HG02884 (cell line): ENCODE results near the gene SLC22A7.
"Not testable (repeated sequence)": the region's sequence is repeated elsewhere in the genome, so short reads cannot be mapped to it uniquely, and the experiment has no call there.

ENCODE experiments used
- ATAC-seq: cut with Tn5 transposase; IDR thresholded peaks from one replicate; pipeline ENCODE4 v1.9.1; 2021; ENCODE audit warnings: mild to moderate bottlenecking, moderate library complexity; ENCODE audit not compliant: unreplicated experiment

Gene SLC22A7

GRCh38 chr6:43299338-43300293 is 1.6 kb downstream of the SLC22A7 start:
- ATAC-seq = no peak

GRCh38 chr6:43301081-43301870 is 3.2 kb downstream of the SLC22A7 start:
- no peak for ATAC-seq

GRCh38 chr6:43302126-43302525 is 4.1 kb downstream of the SLC22A7 start:
- no peak for ATAC-seq

GRCh38 chr6:43303006-43303405 is 4.9 kb downstream of the SLC22A7 start:
- ATAC-seq = not testable (repeated sequence)

GRCh38 chr6:43303751-43304331 is 5.8 kb downstream of the SLC22A7 start:
- ATAC-seq = no peak

- ATAC-seq = no peak
Observed at GRCh38 chr6:43304361-43304760, 6.3 kb downstream of the SLC22A7 start.

GRCh38 chr6:43304882-43305281 is 6.8 kb downstream of the SLC22A7 start:
- ATAC-seq = no peak

- ATAC-seq = no peak
Observed at GRCh38 chr6:43306086-43306485, 8.0 kb downstream of the SLC22A7 start.

GRCh38 chr6:43307451-43308100 is 9.5 kb downstream of the SLC22A7 start:
- no peak for ATAC-seq

- ATAC-seq = no peak
Observed at GRCh38 chr6:43308101-43308989, 10.3 kb downstream of the SLC22A7 start, which contains the start of gene CRIP3. Gene CRIP3, minus strand, starts transcription at chr6:43308826. Its CDS starts 34 bp downstream, at chr6:43308792.

- ATAC-seq = no peak
Observed at GRCh38 chr6:43308990-43309477, 11.0 kb downstream of the SLC22A7 start.

GRCh38 chr6:43310134-43310533 is 12.1 kb downstream of the SLC22A7 start:
- ATAC-seq = no peak

GRCh38 chr6:43310624-43311023 is 12.6 kb downstream of the SLC22A7 start:
- ATAC-seq = no peak

- ATAC-seq = no peak
Observed at GRCh38 chr6:43311666-43312065, 13.6 kb downstream of the SLC22A7 start.

GRCh38 chr6:43313813-43314212 is 15.8 kb downstream of the SLC22A7 start:
- ATAC-seq = no peak

- ATAC-seq = no peak
Observed at GRCh38 chr6:43318011-43318410, 20.0 kb downstream of the SLC22A7 start.

- ATAC-seq = no peak
Observed at GRCh38 chr6:43325876-43326275, 27.8 kb downstream of the SLC22A7 start.

GRCh38 chr6:43328528-43328927 is 30.5 kb downstream of the SLC22A7 start:
- ATAC-seq = no peak

GRCh38 chr6:43331470-43331869 is 33.4 kb downstream of the SLC22A7 start:
- no peak for ATAC-seq

GRCh38 chr6:43331891-43332290 is 33.8 kb downstream of the SLC22A7 start:
- ATAC-seq = no peak
